Upper lobe of left lung (tissue), 4 donors: ENCODE measurements around the gene RUFY3.
"Not testable (repeated sequence)": the region's sequence is repeated elsewhere in the genome, so short reads cannot be mapped to it uniquely, and the experiment has no call there.

Experiments used
- EP300 ChIP-seq, 4 donors: sonication (generic); formaldehyde crosslinking; IDR thresholded peaks; one replicate each; pipeline ENCODE4 v1.5.1; 2017; ENCODE audit warnings: antibody characterized with exemption in 4 of 4, control low read depth in 2 of 4
- POLR2A ChIP-seq, 4 donors: fragments of 450-650 bp; IDR thresholded peaks; one replicate each; pipeline ENCODE4 v1.5.1; 2016 to 2017; ENCODE audit warnings: antibody characterized with exemption in 4 of 4, mild to moderate bottlenecking in 2 of 4
- POLR2AphosphoS5 ChIP-seq, 2 donors: sonication (generic); formaldehyde crosslinking; IDR thresholded peaks; one replicate each; pipeline ENCODE4 v1.5.1; 2017; ENCODE audit warnings: antibody characterized with exemption in 2 of 2
- TF ChIP-seq, protein P1 (sequence below), 6 experiments: fragments of 450-650 bp in 4 of 6; fragments of 200-600 bp in 2 of 6; sonication (generic) in 2 of 6; IDR thresholded peaks; one replicate each; pipeline ENCODE4 v1.5.1; 2016 to 2019; ENCODE audit warnings: antibody characterized with exemption in 6 of 6

DNA sequence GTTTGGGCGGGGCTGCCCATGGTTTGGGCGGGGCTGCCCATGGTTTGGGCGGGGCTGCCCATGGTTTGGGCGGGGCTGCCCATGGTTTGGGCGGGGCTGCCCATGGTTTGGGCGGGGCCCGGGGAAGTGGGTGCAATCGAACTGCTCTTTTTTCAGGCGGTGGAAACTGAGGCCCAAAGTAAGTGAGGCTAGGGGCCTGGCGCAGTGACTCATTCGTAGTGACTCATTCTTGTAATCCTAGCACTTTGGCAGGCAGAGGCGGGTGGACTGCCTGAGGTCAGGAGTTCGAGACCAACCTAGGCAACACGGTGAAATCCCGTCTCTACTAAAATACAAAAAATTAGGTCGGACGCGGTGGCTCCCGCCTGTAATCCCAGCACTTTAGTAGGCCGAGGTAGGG lies 118.4 kb downstream of the RUFY3 start:
- TF ChIP-seq, protein P1, sequence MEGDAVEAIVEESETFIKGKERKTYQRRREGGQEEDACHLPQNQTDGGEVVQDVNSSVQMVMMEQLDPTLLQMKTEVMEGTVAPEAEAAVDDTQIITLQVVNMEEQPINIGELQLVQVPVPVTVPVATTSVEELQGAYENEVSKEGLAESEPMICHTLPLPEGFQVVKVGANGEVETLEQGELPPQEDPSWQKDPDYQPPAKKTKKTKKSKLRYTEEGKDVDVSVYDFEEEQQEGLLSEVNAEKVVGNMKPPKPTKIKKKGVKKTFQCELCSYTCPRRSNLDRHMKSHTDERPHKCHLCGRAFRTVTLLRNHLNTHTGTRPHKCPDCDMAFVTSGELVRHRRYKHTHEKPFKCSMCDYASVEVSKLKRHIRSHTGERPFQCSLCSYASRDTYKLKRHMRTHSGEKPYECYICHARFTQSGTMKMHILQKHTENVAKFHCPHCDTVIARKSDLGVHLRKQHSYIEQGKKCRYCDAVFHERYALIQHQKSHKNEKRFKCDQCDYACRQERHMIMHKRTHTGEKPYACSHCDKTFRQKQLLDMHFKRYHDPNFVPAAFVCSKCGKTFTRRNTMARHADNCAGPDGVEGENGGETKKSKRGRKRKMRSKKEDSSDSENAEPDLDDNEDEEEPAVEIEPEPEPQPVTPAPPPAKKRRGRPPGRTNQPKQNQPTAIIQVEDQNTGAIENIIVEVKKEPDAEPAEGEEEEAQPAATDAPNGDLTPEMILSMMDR (IDR thresholded peaks at IDR 0.05) = not testable (repeated sequence)
- TF ChIP-seq POLR2A, EP300, POLR2AphosphoS5 (IDR thresholded peaks at IDR 0.05): not testable (repeated sequence)
